ENCODE results near the gene AADACL4. TPM values are rescaled to one million over a fixed set of nuclear protein-coding genes. Genes with fewer than 3 reads are reported as not detected.

AADACL4 gene
- total RNA-seq, 2 donors from 2014 or later = not detected

- no peak for DNase-seq (ENCODE audit: low spot score)
- no peak for TF ChIP-seq CTCF (IDR thresholded peaks at IDR 0.05)
Observed at GRCh38 chr1:12715896-12716437, 72.1 kb downstream of the AADACL4 start, which contains the start of gene AADACL3. Gene AADACL3, plus strand, starts transcription at chr1:12716110. Its CDS starts 67 bp downstream, at chr1:12716177.

More at GRCh38 chr1:12715896-12716437, 72.1 kb downstream of the AADACL4 start, which contains the start of gene AADACL3:
- Histone ChIP-seq H3K36me3 (no peaks in the 10 kb centered on the region), H3K27ac (no peak within 1 kb of the TSS), H3K27me3 (no peaks in the 10 kb centered on the region), H3K9me3 (no peaks in the 10 kb centered on the region), H3K4me3 (no peak within 1 kb of the TSS), H3K4me1 (no peaks in the 10 kb centered on the region)

Other genes starting within 250 kb of the AADACL4 start
- 10 to 100 TPM; 50.4 to 78.9 TPM for gene DHRS3, start 25.9 kb upstream of the AADACL4 start, total RNA-seq
- not detected for gene AADACL3, start 72.0 kb downstream of the AADACL4 start, total RNA-seq
- gene CFAP107, start 102.1 kb downstream of the AADACL4 start, total RNA-seq = not detected
- not detected for gene PRAMEF12, start 129.7 kb downstream of the AADACL4 start, total RNA-seq
- not detected for gene PRAMEF1, start 147.3 kb downstream of the AADACL4 start, total RNA-seq
- not detected for gene PRAMEF11, start 187.3 kb downstream of the AADACL4 start, total RNA-seq
- not detected for gene HNRNPCL1, start 204.6 kb downstream of the AADACL4 start, total RNA-seq
- not detected for gene PRAMEF2, start 213.0 kb downstream of the AADACL4 start, total RNA-seq
- not detected for gene PRAMEF4, start 242.1 kb downstream of the AADACL4 start, total RNA-seq